K562 (cell line): ENCODE data around the gene PACSIN1. TPM values are rescaled to one million over a fixed set of nuclear protein-coding genes. Genes with fewer than 3 reads are reported as not detected.

Source experiments
- BHLHE40 ChIP-seq: IDR thresholded peaks from 2 replicates; pipeline ENCODE4 v1.6.1; 2011; ENCODE audit warnings: low read length, improper control_type of control experiment
- CREB5 ChIP-seq: fragments of 250-450 bp; sonication (Bioruptor Pico); IDR thresholded peaks from 2 replicates; pipeline ENCODE4 v1.5.0; 2020; ENCODE audit warnings: mild to moderate bottlenecking
- DACH1 ChIP-seq: fragments of 450-650 bp; IDR thresholded peaks from 2 replicates; pipeline ENCODE4 v1.6.1; 2018; ENCODE audit not compliant: partially characterized antibody
- EGR1 ChIP-seq: fragments of 450-650 bp; conservative IDR thresholded peaks from 2 replicates; pipeline ENCODE4 v1.6.1; 2017; ENCODE audit warnings: mild to moderate bottlenecking
- ETS2 ChIP-seq: IDR thresholded peaks from 2 replicates; pipeline ENCODE4 v1.6.1; 2016; ENCODE audit warnings: borderline replicate concordance, missing genetic modification characterization, mild to moderate bottlenecking, moderate library complexity, missing compliant biosample characterization; ENCODE audit not compliant: poor library complexity, severe bottlenecking
- SMARCA4 ChIP-seq: fragments of 450-650 bp; IDR thresholded peaks from 2 replicates; pipeline ENCODE4 v1.6.1; 2016
- ZBTB1 ChIP-seq: sonication (generic); formaldehyde crosslinking; IDR thresholded peaks from 2 replicates; pipeline ENCODE4 v1.8.1; 2023; ENCODE audit warnings: missing genetic modification reagents, low read depth, mild to moderate bottlenecking, borderline replicate concordance
- ZC3H11A ChIP-seq: IDR thresholded peaks from 2 replicates; pipeline ENCODE4 v1.6.1; 2012; ENCODE audit warnings: low read depth, low read length, improper control_type of control experiment
- ZNF134 ChIP-seq: fragments of 250-450 bp; sonication (Bioruptor Pico); conservative IDR thresholded peaks from 2 replicates; pipeline ENCODE4 v1.4.0; 2020
- ZNF277 ChIP-seq: fragments of 250-450 bp; sonication (Bioruptor Pico); IDR thresholded peaks from 2 replicates; pipeline ENCODE4 v1.8.0; 2022; ENCODE audit warnings: inconsistent platforms, mild to moderate bottlenecking, moderate library complexity, borderline replicate concordance
- ZNF696 ChIP-seq: fragments of 250-450 bp; sonication (Bioruptor Pico); conservative IDR thresholded peaks from 2 replicates; pipeline ENCODE4 v1.4.0; 2020; ENCODE audit warnings: mild to moderate bottlenecking, moderate library complexity
- polyA plus RNA-seq, 8 experiments: library from polyadenylated mRNA; depleted of rRNA in 4 of 8; stranded (reverse) in 5 of 8; unstranded in 3 of 8; fragments of >200 nt; fragmentation: Nextera tagmentation in 2 of 8; fragmentation: Illumina TruSeq in 1 of 8; extraction: Ambion mirVana in 2 of 8; extraction: Trizol in 1 of 8; gene quantifications; 2 replicates each; pipeline versions ENCODE4 v1.2.1 to v1.2.3, GENCODE V29; 2011 to 2014; ENCODE audit warnings: inconsistent platforms in 1 of 8, missing spikeins in 1 of 8
- total RNA-seq, 7 experiments: library from RNA; depleted of rRNA in 6 of 7; stranded (reverse); fragments of >200 nt in 6 of 7; fragmentation: Illumina TruSeq in 2 of 7; extraction: Trizol in 2 of 7; gene quantifications; 2 replicates each; pipeline versions ENCODE4 v1.2.1 to v1.2.3, GENCODE V29; 2011 to 2021; ENCODE audit warnings: low replicate concordance in 1 of 7
- TF ChIP-seq, protein P1 (sequence below): fragments of 450-650 bp; IDR thresholded peaks from 2 replicates; pipeline ENCODE4 v1.6.1; 2016; ENCODE audit warnings: mild to moderate bottlenecking, moderate library complexity

The PACSIN1 gene
- total and polyA plus RNA-seq, 9 of the 15 experiments (the other 6 are each of a cell fraction or from before 2014, with no cell fraction given): 0.01 to 1.7 (median 0.45) TPM

DNA sequence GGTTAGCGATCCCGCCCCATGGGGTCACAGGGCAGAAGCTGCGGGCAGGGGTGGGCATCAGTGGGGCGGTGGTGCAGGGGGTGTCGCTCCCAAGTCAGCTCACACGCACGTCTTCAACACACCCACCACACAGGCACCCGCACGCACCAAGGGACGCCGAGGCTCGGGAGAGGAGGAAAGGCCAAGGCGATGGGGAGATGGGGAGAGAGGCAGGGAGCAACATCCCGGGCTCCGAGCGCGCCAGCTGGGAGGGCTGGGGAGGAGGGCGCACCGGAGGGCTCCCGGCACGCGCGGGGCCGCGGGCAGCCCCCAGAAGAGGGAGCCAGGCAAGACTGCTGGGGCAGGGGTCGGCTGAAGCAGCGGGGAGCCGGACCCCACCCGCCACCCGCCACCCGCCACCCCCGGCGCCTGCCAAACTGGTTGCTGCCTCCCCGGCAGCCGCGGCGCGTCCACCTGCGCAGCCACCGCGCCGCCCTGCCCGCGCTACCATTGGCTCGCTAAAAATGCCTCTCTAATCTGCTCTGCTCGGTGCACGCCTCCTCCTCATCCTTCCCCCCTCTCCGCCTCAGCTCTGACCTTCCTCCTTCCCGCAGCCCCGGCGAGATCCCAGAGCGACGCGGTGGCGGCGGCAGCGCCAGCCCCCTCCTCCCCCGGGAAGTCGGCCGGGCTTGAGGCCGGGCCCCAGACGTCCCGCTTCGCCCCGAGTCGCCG is at the start of gene PACSIN1 (continued):
- TF ChIP-seq, protein P1, sequence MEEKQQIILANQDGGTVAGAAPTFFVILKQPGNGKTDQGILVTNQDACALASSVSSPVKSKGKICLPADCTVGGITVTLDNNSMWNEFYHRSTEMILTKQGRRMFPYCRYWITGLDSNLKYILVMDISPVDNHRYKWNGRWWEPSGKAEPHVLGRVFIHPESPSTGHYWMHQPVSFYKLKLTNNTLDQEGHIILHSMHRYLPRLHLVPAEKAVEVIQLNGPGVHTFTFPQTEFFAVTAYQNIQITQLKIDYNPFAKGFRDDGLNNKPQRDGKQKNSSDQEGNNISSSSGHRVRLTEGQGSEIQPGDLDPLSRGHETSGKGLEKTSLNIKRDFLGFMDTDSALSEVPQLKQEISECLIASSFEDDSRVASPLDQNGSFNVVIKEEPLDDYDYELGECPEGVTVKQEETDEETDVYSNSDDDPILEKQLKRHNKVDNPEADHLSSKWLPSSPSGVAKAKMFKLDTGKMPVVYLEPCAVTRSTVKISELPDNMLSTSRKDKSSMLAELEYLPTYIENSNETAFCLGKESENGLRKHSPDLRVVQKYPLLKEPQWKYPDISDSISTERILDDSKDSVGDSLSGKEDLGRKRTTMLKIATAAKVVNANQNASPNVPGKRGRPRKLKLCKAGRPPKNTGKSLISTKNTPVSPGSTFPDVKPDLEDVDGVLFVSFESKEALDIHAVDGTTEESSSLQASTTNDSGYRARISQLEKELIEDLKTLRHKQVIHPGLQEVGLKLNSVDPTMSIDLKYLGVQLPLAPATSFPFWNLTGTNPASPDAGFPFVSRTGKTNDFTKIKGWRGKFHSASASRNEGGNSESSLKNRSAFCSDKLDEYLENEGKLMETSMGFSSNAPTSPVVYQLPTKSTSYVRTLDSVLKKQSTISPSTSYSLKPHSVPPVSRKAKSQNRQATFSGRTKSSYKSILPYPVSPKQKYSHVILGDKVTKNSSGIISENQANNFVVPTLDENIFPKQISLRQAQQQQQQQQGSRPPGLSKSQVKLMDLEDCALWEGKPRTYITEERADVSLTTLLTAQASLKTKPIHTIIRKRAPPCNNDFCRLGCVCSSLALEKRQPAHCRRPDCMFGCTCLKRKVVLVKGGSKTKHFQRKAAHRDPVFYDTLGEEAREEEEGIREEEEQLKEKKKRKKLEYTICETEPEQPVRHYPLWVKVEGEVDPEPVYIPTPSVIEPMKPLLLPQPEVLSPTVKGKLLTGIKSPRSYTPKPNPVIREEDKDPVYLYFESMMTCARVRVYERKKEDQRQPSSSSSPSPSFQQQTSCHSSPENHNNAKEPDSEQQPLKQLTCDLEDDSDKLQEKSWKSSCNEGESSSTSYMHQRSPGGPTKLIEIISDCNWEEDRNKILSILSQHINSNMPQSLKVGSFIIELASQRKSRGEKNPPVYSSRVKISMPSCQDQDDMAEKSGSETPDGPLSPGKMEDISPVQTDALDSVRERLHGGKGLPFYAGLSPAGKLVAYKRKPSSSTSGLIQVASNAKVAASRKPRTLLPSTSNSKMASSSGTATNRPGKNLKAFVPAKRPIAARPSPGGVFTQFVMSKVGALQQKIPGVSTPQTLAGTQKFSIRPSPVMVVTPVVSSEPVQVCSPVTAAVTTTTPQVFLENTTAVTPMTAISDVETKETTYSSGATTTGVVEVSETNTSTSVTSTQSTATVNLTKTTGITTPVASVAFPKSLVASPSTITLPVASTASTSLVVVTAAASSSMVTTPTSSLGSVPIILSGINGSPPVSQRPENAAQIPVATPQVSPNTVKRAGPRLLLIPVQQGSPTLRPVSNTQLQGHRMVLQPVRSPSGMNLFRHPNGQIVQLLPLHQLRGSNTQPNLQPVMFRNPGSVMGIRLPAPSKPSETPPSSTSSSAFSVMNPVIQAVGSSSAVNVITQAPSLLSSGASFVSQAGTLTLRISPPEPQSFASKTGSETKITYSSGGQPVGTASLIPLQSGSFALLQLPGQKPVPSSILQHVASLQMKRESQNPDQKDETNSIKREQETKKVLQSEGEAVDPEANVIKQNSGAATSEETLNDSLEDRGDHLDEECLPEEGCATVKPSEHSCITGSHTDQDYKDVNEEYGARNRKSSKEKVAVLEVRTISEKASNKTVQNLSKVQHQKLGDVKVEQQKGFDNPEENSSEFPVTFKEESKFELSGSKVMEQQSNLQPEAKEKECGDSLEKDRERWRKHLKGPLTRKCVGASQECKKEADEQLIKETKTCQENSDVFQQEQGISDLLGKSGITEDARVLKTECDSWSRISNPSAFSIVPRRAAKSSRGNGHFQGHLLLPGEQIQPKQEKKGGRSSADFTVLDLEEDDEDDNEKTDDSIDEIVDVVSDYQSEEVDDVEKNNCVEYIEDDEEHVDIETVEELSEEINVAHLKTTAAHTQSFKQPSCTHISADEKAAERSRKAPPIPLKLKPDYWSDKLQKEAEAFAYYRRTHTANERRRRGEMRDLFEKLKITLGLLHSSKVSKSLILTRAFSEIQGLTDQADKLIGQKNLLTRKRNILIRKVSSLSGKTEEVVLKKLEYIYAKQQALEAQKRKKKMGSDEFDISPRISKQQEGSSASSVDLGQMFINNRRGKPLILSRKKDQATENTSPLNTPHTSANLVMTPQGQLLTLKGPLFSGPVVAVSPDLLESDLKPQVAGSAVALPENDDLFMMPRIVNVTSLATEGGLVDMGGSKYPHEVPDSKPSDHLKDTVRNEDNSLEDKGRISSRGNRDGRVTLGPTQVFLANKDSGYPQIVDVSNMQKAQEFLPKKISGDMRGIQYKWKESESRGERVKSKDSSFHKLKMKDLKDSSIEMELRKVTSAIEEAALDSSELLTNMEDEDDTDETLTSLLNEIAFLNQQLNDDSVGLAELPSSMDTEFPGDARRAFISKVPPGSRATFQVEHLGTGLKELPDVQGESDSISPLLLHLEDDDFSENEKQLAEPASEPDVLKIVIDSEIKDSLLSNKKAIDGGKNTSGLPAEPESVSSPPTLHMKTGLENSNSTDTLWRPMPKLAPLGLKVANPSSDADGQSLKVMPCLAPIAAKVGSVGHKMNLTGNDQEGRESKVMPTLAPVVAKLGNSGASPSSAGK: no peak
- TF ChIP-seq SMARCA4 (no peak), DACH1 (no peak), EGR1 (peak; percentile 51), CREB5 (CRISPR knock-in tag) (no peak), ZNF277 (CRISPR knock-in tag) (no peak), ETS2 (tag) (no peak), ZNF696 (CRISPR knock-in tag) (no peak), BHLHE40 (no peak), ZC3H11A (no peak), ZNF134 (CRISPR knock-in tag) (no peak), ZBTB1 (CRISPR knock-in tag) (no peak)
